GM12878 (cell line): ENCODE results near the gene STK10. TPM values are rescaled to one million over a fixed set of nuclear protein-coding genes. Genes with fewer than 3 reads are reported as not detected.

ENCODE experiments used
- BACH1 ChIP-seq: fragments of 450-650 bp; IDR thresholded peaks from 2 replicates; pipeline ENCODE4 v1.6.1; 2017; ENCODE audit warnings: mild to moderate bottlenecking, borderline replicate concordance
- CHD2 ChIP-seq: IDR thresholded peaks from 2 replicates; pipeline ENCODE4 v1.6.1; 2011; ENCODE audit warnings: low read depth, low read length, improper control_type of control experiment, borderline replicate concordance
- DPF2 ChIP-seq: fragments of 450-650 bp; IDR thresholded peaks from 2 replicates; pipeline ENCODE4 v1.6.1; 2017; ENCODE audit warnings: mild to moderate bottlenecking
- EED ChIP-seq: sonication (generic); IDR thresholded peaks from 2 replicates; pipeline ENCODE4 v1.6.1; 2016; ENCODE audit warnings: antibody characterized with exemption, low read depth
- EGR1 ChIP-seq, 2 experiments: IDR thresholded peaks; 1 replicate in 1 of 2; 2 replicates in 1 of 2; pipeline ENCODE4 v1.6.1; 2011 to 2012; ENCODE audit warnings: low read depth in 2 of 2, low read length in 2 of 2, borderline replicate concordance in 1 of 2, mild to moderate bottlenecking in 1 of 2, moderate library complexity in 1 of 2
- EP300 ChIP-seq, 2 experiments: fragments of 150-350 bp in 1 of 2; IDR thresholded peaks; 2 replicates each; pipeline ENCODE4 v1.6.1; 2011 to 2012; ENCODE audit warnings: low read depth in 2 of 2, low read length in 2 of 2, borderline replicate concordance in 1 of 2, improper control_type of control experiment in 1 of 2, inconsistent platforms in 1 of 2; ENCODE audit not compliant: control insufficient read depth in 1 of 2
- GATAD2B ChIP-seq: fragments of 450-650 bp; conservative IDR thresholded peaks from 2 replicates; pipeline ENCODE4 v1.6.1; 2017; ENCODE audit warnings: low read depth, mild to moderate bottlenecking, moderate library complexity
- IKZF1 ChIP-seq: fragments of 450-650 bp; conservative IDR thresholded peaks from 2 replicates; pipeline ENCODE4 v1.6.1; 2017; ENCODE audit warnings: antibody characterized with exemption, mild to moderate bottlenecking
- KDM1A ChIP-seq: fragments of 200-600 bp; sonication (generic); IDR thresholded peaks from 2 replicates; pipeline ENCODE4 v1.6.1; 2016; ENCODE audit warnings: borderline replicate concordance
- LARP7 ChIP-seq: fragments of 450-650 bp; IDR thresholded peaks from 2 replicates; pipeline ENCODE4 v1.6.1; 2017; ENCODE audit warnings: mild to moderate bottlenecking
- MLLT1 ChIP-seq: fragments of 450-650 bp; IDR thresholded peaks from 2 replicates; pipeline ENCODE4 v1.6.1; 2016; ENCODE audit warnings: mild to moderate bottlenecking
- MXI1 ChIP-seq: fragments of 150-350 bp; IDR thresholded peaks from 2 replicates; pipeline ENCODE4 v1.6.1; 2011; ENCODE audit warnings: low read depth, mild to moderate bottlenecking, inconsistent platforms, low read length, improper control_type of control experiment
- NFXL1 ChIP-seq: fragments of 450-650 bp; IDR thresholded peaks from 2 replicates; pipeline ENCODE4 v1.6.1; 2017; ENCODE audit warnings: antibody characterized with exemption, mild to moderate bottlenecking, borderline replicate concordance
- POLR2A ChIP-seq: IDR thresholded peaks from 2 replicates; pipeline ENCODE4 v1.6.1; 2011; ENCODE audit warnings: low read depth, mild to moderate bottlenecking, low read length
- RELA ChIP-seq: fragments of 450-650 bp; IDR thresholded peaks from 2 replicates; pipeline ENCODE4 v1.8.0; 2014; ENCODE audit warnings: borderline replicate concordance; ENCODE audit not compliant: partially characterized antibody
- SIN3A ChIP-seq: IDR thresholded peaks from 2 replicates; pipeline ENCODE4 v1.6.1; 2012; ENCODE audit warnings: low read depth, low read length, improper control_type of control experiment
- SMARCA5 ChIP-seq: fragments of 450-650 bp; IDR thresholded peaks from 2 replicates; pipeline ENCODE4 v1.6.1; 2017; ENCODE audit warnings: mild to moderate bottlenecking
- SMC3 ChIP-seq: IDR thresholded peaks from 2 replicates; pipeline ENCODE4 v1.6.1; 2011; ENCODE audit warnings: low read length, improper control_type of control experiment, borderline replicate concordance
- STAT3 ChIP-seq: IDR thresholded peaks from 2 replicates; pipeline ENCODE4 v1.6.1; 2011; ENCODE audit warnings: low read depth, low read length, improper control_type of control experiment
- TAF1 ChIP-seq: IDR thresholded peaks from 2 replicates; pipeline ENCODE4 v1.6.1; 2011; ENCODE audit warnings: mild to moderate bottlenecking, low read depth, low read length, borderline replicate concordance
- USF1 ChIP-seq: IDR thresholded peaks from 2 replicates; pipeline ENCODE4 v1.6.1; 2011; ENCODE audit warnings: borderline replicate concordance, low read depth, mild to moderate bottlenecking, moderate library complexity, mixed read lengths, low read length; ENCODE audit not compliant: insufficient read depth; ENCODE audit errors: extremely low read length
- WRNIP1 ChIP-seq: IDR thresholded peaks from 2 replicates; pipeline ENCODE4 v1.6.1; 2011; ENCODE audit warnings: low read depth, low read length, improper control_type of control experiment, borderline replicate concordance
- ZBTB4 ChIP-seq: fragments of 450-650 bp; formaldehyde crosslinking; IDR thresholded peaks from 2 replicates; pipeline ENCODE4 v1.4.0; 2022; ENCODE audit warnings: mild to moderate bottlenecking, moderate library complexity
- ZNF207 ChIP-seq: fragments of 450-650 bp; IDR thresholded peaks from 2 replicates; pipeline ENCODE4 v1.6.1; 2014; ENCODE audit warnings: antibody characterized with exemption, mild to moderate bottlenecking, borderline replicate concordance
- ZNF24 ChIP-seq: fragments of 450-650 bp; IDR thresholded peaks from 2 replicates; pipeline ENCODE4 v1.6.1; 2017; ENCODE audit warnings: antibody characterized with exemption, mild to moderate bottlenecking
- polyA plus RNA-seq, 11 experiments: library from polyadenylated mRNA; depleted of rRNA in 4 of 11; unstranded in 6 of 11; stranded (reverse) in 5 of 11; fragments of >200 nt; fragmentation: Nextera tagmentation in 4 of 11; fragmentation: Illumina TruSeq in 1 of 11; extraction: Ambion mirVana in 4 of 11; extraction: Trizol in 1 of 11; gene quantifications; 1 replicate in 1 of 11; 2 replicates in 10 of 11; pipeline versions ENCODE4 v1.2.1 to v1.2.3, GENCODE V29; 2011 to 2016; ENCODE audit warnings: inconsistent platforms in 2 of 11, missing spikeins in 2 of 11, low read depth in 1 of 11
- total RNA-seq, 4 experiments: library from RNA; depleted of rRNA in 3 of 4; stranded (reverse); fragments of >200 nt in 3 of 4; fragmentation: Illumina TruSeq in 1 of 4; extraction: Trizol in 1 of 4; gene quantifications; 2 replicates each; pipeline versions ENCODE4 v1.2.1 to v1.2.3, GENCODE V29; 2013 to 2021

STK10 gene
- total and polyA plus RNA-seq, 10 of the 15 experiments (the other 5 are each of a cell fraction or from before 2014, with no cell fraction given): 14.2 to 96.4 (median 50.6) TPM

- TF ChIP-seq MXI1: peak; percentile 73
- peak; percentile 96 for TF ChIP-seq SMARCA5
- TF ChIP-seq CHD2: no peak; the same call in 1 of the 2 replicates
- peak; percentile 65 for TF ChIP-seq POLR2A
- TF ChIP-seq ZNF24: peak; percentile 5; the same call in 1 of the 2 replicates
- TF ChIP-seq SMC3: peak; percentile 95
- peak; percentile 62 for TF ChIP-seq GATAD2B
- TF ChIP-seq DPF2: peak; percentile 57
- TF ChIP-seq EED: peak; percentile 89
- peak; percentile 77 for TF ChIP-seq LARP7
- TF ChIP-seq WRNIP1: no peak
- TF ChIP-seq ZNF207: peak; percentile 75; the same call in 1 of the 2 replicates
- TF ChIP-seq EGR1 (IDR thresholded peaks at IDR 0.05; ENCODE audit: borderline replicate concordance in 1 of 2, low read depth in 2 of 2, low read length in 2 of 2): peak in 1 of 2 experiments; percentile 95; a peak in 2 of 3 replicates
- 0 out of 2 replicates have a peak, but pooled peaks have one; percentile 43 for TF ChIP-seq MLLT1
- no peak for TF ChIP-seq KDM1A
- 0 out of 4 replicates have a peak, but pooled peaks of 1 of the 2 experiments have one; percentile 3 for TF ChIP-seq EP300 (IDR thresholded peaks at IDR 0.05; ENCODE audit: borderline replicate concordance in 1 of 2, control insufficient read depth in 1 of 2, low read depth in 2 of 2, low read length in 2 of 2)
- TF ChIP-seq STAT3: no peak
- no peak for TF ChIP-seq NFXL1
- TF ChIP-seq ZBTB4 (CRISPR knock-in tag): no peak
- TF ChIP-seq TAF1: peak; percentile 43; the same call in 1 of the 2 replicates
- peak; percentile 39; the same call in 1 of the 2 replicates for TF ChIP-seq BACH1
- TF ChIP-seq SIN3A: 0 out of 2 replicates have a peak, but pooled peaks have one; percentile 42
- peak; percentile 78 for TF ChIP-seq RELA
- no peak for TF ChIP-seq USF1
- peak; percentile 96 for TF ChIP-seq IKZF1
These were observed at the start of gene STK10 (continued) for GRCh38 chr5:172188033-172188892.
